ENCODE results near the gene PASK.

- TF ChIP-seq HDGF (IDR thresholded peaks at IDR 0.05; ENCODE audit: borderline replicate concordance) = no peak
- TF ChIP-seq PKNOX1 (IDR thresholded peaks at IDR 0.05) = no peak
- no peak for TF ChIP-seq FOXA1 (IDR thresholded peaks at IDR 0.05)
- no peak for TF ChIP-seq L3MBTL2 (conservative IDR thresholded peaks at IDR 0.05)
Observed at GRCh38 chr2:241154915-241155314, 5.6 kb upstream of the PASK start.

Measured in HEK293T (cell line).